GM12875 (cell line): ENCODE measurements around the gene HENMT1.

Experiments
- H3K4me3 ChIP-seq: one replicate; pipeline ENCODE4 v1.5.1; 2011; ENCODE audit warnings: low read depth, low read length, control low read depth
- TF ChIP-seq, protein P1 (sequence below): IDR thresholded peaks from 2 replicates; pipeline ENCODE4 v1.5.1; 2011; ENCODE audit warnings: low read depth, mild to moderate bottlenecking, control low read depth, inconsistent platforms, low read length, moderate library complexity, borderline replicate concordance; ENCODE audit not compliant: insufficient read depth

HENMT1 gene

DNA sequence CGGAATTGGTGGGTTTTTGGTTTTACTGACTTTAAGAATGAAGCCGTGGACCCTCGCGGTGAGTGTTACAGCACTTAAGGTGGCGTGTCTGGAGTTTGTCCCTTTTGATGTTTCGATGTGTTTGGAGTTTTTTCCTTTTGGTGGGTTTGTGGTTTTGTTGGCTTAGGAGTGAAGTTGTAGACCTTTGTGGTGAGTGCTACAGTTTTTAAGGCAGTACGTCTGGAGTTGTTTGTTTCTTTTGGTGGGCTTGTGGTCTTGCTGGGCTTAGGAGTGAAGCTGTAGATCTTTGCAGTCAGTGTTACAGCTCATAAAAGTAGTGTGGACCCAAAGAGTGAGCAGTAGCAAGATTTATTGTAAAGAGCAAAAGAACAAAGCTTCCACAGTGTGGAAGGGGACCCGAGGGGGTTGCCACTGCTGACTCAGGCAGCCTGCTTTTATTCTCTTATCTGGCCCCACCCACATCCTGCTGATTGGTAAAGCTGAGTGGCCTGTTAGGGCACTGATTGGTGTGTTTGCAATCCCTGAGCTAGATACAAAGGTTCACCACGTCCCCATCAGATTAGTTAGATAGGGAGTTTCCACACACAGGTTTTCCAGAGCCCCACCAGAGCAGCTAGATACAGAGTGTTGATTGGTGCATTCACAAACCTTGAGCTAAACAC lies 20.9 kb downstream of the HENMT1 start:
- no peak overlapping the region for H3K4me3 ChIP-seq
- TF ChIP-seq, protein P1, sequence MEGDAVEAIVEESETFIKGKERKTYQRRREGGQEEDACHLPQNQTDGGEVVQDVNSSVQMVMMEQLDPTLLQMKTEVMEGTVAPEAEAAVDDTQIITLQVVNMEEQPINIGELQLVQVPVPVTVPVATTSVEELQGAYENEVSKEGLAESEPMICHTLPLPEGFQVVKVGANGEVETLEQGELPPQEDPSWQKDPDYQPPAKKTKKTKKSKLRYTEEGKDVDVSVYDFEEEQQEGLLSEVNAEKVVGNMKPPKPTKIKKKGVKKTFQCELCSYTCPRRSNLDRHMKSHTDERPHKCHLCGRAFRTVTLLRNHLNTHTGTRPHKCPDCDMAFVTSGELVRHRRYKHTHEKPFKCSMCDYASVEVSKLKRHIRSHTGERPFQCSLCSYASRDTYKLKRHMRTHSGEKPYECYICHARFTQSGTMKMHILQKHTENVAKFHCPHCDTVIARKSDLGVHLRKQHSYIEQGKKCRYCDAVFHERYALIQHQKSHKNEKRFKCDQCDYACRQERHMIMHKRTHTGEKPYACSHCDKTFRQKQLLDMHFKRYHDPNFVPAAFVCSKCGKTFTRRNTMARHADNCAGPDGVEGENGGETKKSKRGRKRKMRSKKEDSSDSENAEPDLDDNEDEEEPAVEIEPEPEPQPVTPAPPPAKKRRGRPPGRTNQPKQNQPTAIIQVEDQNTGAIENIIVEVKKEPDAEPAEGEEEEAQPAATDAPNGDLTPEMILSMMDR, result no peak

DNA sequence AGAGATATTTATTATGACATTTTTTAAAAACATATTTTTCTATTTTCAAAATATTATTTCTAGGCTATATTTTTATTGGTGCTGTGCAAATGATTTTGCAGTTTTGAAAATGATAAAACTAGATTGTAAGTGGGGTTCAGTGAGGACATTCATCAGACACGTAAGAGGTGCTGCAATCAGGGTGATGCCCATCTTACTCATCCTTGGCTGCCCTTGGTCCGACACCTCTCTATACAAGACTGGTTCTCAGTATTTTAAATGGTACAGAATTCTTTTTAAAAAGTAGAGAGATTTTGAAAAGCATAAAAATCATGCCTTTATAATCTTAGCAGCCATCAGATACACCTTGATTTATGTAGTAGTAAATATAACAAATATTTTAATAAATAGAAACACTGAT lies 24.0 kb downstream of the HENMT1 start:
- TF ChIP-seq, protein P1, result no peak
- H3K4me3 ChIP-seq, result no peak overlapping the region

DNA sequence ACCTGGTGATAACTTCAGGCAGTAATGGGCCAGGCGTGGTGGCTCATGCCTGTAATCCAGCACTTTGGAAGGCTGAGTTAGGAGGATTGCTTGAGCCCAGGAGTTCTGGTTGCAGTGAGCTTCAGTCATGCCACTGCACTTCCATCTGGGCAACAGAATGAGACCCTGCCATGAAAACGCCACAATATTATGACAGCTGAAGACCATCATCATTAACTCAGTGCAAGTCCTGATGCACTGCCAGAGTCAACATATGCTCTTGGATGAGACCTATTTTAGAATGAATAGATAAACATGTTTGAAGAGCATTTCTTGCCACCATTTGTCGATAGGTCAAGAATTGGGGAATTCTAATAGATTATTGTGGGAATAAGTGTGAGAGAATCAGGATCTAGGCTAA lies 26.4 kb downstream of the HENMT1 start:
- H3K4me3 ChIP-seq, result no peak overlapping the region
- TF ChIP-seq, protein P1, result no peak

DNA sequence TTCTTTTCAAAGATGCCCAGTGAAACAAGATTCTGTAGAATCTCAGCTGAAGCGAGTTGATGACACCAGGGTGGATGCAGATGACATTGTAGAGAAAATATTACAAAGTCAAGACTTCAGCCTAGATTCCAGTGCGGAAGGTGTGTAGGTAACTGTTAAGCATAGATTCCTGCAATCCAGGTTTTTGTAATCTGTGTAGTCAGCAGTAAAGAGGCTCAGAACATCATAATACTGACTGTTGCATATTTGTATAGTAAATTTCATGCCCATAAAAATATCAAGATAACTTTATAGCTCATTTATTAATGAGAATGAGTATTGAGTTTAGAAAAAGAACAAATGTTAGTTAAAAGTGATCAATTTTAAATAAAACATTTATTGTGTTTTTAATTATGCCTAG lies 32.2 kb downstream of the HENMT1 start:
- TF ChIP-seq, protein P1, result no peak
- no peak overlapping the region for H3K4me3 ChIP-seq

DNA sequence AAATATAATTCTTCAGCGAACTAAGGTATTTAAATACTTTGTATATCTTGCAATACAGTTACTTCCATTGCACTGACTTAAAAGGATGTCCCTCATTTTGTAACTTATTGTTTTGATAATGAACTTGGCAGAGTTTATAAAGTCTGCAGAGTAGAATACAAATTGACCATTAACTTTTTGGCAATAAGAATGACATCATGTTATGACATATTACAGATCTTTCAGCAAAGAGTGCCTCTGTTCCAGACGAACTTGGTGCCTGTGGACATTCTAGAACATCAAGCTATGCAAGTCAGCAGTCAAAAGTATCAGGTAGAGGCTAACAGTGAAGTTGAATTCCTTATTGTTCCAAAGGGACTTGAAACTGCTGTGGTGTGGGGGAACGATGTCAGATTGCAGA lies 32.9 kb downstream of the HENMT1 start:
- TF ChIP-seq, protein P1, result no peak
- no peak overlapping the region for H3K4me3 ChIP-seq

DNA sequence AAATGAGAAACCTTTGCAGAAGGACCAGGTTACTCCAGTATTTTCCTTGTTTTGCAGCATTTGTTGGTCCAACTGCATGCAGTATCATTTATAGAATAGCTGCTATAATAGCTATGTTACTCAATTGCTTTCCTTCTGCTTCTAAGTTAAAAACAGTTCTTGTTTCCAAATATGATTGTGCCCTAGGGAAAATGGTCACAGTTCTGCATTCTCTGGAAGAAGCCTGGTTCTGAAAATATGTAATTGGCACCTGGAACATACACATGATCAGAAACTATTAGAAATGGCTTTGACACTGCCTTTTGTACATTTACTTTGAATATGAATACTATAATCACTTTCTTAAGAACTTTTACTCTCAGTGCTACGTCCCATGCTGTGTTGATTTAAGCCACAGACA lies 33.6 kb downstream of the HENMT1 start:
- TF ChIP-seq, protein P1, result no peak
- H3K4me3 ChIP-seq, result no peak overlapping the region

DNA sequence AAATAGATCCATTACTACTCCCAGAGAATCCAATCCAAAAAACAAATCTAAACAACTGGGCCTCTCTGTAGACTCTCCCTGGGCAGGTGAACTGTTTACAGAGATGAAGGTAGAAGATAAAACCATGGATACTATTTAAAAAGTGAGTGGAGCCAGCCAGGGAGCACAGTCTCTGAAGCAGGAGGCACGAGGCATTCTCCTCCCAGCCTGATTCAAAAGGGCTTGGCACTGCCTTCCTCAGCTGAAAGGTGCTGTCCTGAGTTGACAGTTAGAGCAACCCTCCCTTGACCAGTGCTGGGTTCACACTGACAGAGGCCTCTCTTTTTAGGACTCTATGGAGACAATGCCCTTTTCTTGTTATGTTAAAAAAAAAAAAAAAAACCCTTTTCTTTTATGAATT lies 36.8 kb downstream of the HENMT1 start:
- TF ChIP-seq, protein P1, result no peak
- no peak overlapping the region for H3K4me3 ChIP-seq
